ENCODE results near the gene NFIX.

NFIX gene

DNA sequence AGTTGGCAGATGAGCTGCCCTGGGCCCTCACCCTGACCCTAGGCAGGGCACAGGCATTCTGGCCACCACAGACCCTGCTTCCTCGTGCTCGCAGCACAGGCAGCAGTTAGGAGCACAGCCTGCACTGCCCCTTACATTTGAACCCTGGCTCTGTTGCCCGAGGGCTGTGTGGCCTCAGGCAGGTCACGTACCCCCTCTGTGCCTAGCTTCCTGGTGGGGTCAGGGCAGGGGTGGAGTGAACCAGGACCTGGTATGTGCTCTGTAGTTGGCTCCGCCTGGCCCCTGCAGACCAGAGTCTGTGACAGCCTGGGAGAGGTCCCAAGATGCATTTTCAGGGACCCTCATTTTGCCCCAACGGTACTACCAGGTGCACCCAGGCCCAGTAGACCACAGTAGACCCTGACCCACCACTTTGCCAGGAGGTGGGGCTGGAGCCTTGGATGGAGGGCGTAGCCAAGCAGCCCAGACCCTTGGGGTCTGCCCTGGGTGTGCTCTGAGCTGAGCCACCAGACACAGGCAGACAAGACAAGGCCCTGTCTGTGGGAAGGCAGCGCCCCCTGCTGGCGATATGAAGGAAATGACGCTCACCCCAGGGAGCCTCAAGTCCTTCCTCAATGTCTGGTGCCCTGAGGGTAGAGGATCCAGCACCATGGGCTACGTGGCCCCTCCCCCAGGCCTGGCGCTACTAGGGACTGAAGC is 98.3 kb downstream of the NFIX start:
- DNase-seq (ENCODE audit: low spot score) = peak; percentile 95

DNA sequence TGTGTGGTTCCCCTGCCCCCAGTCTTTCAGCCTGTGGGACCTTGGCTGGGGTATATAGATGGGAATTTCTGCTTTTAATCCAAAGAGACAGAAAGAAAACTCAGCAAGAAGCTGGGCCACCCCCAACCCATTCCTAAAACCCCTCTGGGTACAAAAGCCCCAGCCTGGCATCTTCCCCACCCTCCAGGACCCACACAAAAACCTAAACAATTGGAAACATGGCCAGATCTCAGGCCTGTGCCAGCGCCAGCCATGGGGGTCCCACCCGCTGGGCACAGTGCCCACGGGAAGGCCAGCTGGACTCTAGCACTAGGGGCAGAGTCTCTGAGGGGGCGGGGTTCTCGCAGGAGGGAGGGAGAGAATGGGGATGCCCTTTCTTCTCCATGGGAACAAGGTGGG is 98.8 kb downstream of the NFIX start:
- no peak for DNase-seq (ENCODE audit: low spot score)

DNA sequence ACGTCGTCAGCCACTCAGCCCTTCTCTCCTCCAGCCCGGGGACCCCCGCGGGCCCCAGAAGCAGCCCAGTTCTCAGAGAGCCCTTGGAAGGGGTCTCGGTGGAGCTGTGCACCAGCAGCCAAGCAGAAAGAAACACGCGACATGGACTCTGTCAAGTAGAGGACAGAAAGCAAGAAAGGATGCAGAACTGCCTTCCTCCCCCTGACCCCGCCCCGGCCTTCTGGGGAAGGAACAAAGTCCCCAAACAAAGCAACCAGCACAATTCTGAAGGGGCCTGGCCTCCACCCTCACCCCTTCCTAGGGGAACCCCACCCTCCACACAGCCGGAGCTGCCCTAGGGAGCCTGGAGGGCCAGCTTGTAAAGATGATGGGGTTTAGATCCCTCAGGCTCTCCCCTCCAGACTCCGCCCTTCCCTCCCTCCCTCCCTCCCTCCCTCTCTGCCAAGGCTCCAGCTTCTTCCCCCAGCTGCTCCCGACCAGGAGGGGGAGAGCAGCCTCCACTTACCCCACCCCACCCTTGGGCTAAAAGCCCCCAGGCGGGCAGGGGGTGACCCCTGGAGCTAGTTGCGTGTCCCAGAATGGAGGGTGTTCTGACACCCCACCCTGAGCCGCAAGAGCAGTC is 99.6 kb downstream of the NFIX start:
- no peak for DNase-seq (ENCODE audit: low spot score)

DNA sequence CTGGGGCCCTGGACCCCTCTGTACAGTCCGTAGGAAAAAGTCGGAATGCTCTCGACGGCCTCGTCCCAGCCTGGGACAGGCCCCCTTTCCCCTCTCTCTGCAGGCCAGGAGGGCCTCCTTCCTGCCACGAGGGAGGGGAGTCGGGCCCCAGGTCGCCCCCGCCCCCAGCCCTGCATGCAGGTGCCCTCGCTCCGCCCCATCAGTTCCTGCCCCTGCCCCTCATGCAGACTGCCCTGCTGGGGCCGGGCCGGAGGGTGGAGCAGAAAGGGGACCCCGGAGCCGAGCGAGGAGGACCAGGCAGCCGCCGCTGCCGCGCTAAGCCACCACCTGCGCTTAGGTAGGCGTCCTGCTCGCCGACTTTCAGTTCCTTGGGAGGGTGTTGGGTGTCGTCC is 100.1 kb downstream of the NFIX start:
- no peak for DNase-seq (ENCODE audit: low spot score)

DNA sequence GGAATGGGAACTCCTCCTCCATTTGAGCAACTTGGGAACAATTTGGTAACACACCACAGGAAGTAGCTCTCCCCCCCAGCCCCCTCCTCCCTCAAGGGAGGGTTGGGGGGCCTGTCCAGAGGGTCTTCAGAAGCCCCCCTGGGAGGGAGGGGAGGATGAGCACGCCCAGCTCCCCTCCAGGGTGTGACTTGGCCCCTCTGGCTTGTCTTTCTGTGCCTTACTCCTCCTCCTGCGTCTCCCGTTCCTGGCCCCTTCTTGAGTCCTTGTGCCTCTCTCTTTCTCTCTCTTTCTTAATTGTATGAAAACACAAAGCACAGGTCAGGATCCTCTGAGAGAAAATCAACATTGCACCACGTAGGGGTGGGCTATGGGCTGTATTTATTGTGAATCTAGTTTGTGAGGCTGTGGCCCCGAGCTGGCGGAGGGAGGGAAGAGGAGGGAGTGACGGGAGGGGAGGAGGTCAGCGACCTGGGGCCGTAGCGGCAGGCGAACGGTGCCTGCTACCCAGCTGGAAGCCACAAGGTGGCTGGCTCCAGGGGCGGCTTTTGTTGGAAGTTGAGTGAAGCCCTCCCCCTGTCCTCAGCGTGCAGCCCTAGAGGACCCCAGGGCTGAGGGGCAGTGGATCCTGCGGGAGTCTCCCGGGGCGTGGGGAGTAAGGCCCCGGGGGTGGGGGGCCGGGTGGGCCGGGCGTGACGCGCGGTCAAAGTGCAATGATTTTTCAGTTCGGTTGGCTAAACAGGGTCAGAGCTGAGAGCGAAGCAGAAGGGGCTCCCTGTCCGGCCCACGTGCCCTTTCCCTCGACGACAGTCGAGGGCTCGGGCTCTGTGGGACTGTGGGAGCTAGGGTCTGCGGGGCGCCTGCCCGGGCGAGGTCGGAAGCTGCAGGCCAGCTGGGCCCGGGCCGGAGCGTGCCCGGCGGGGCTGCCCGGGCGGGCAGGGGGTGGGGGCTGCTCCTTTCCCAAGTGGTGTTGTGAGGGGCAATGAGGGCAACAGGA is 101.0 kb downstream of the NFIX start:
- no peak for DNase-seq (ENCODE audit: low spot score)

DNA sequence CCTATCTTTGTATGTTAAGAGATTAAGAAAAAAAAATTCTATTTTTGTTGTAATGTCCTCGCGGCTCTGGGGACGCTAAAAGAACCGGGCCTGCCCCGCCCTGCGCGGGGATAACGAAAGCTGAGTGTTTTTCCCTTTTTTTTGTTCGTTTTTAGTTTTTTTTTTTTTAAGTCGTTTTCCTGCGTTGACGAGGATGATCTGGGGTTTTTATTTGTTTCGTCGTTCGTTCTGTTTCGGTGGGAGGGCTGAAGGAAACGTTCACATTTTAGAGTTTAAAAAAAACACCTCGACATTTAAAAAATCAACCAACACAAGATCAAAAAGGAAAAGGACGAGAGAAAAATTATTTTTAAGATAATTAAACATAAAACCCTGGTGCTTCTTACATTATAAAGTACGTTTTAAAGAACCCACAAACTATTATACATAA is 101.8 kb downstream of the NFIX start:
- no peak for DNase-seq (ENCODE audit: low spot score)

DNA sequence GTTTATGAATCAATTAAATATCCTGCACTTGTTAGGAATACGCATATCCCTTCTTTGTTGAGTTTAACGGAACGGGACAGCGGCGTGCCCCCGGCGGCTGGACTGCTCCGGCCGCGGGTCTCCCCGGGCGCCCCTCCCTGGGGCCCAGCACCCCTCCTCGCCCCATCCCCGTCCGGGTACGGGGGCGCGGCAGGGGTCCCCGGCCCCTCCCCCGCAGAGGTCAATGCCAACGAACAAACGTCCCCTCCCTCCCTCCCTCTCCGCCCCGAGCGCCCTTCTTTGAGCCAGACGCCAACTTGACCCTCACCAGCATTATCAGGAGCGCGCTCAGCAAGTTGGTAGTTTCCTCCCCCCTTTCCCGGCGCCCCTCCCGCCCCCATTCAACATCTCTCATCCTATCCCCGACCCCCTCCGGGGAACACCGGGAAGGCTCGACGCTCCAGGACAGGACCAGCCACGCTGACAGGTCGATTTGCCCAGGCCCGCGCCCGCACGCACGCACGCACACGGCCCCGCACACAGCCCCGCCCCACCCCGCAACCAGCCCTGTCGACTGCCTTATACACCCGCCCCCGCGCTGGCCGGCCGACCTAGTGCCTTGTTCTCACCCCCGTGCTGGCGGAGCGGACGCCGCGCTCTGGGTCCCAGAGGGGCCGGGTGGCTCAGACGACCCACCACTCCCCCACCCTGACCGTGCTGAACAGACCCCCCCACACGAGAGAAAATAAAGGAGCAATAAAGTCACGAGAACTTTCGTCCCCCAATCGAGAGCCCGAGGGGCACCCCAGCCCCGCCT is 102.4 kb downstream of the NFIX start:
- no peak for DNase-seq (ENCODE audit: low spot score)

DNA sequence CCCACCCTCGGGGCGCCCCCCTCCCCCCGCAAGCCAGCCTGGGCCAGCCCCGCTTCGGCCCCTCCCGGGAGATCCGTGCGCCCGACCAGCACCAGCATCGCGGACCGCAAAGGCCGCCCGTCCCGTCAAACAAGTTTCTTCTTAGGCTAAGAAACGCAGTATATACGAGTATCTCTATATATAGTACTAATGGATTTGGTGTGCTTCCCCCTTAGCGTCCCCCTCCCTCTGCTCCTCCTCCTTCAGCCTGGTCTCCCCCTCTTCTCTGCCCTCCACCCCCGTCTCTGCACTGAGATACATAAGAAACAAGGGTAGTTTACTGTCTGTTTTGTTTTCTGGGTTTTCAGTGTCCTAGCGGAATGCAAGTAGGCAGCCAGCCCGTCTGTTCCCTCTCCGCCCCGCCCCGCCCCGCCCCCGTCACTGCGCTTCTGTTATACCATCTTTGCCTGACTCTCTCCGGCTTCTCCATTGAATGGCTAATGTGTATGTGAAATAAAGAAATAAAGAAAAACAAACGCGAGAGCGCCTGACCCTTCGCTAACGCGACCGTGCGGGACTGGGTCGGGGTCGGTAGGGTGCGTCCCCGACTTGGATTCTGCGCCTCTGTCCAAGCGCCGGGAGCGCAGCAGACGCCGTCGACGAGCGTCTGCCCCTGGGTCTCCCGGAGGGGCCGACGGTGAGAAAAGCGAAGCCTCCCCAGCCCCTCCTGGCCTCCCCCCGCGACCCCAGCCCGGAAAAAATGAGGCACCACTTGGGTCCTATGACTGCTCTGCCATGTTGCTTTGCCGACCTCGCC is 103.2 kb downstream of the NFIX start:
- peak; percentile 68 for DNase-seq (ENCODE audit: low spot score)

DNA sequence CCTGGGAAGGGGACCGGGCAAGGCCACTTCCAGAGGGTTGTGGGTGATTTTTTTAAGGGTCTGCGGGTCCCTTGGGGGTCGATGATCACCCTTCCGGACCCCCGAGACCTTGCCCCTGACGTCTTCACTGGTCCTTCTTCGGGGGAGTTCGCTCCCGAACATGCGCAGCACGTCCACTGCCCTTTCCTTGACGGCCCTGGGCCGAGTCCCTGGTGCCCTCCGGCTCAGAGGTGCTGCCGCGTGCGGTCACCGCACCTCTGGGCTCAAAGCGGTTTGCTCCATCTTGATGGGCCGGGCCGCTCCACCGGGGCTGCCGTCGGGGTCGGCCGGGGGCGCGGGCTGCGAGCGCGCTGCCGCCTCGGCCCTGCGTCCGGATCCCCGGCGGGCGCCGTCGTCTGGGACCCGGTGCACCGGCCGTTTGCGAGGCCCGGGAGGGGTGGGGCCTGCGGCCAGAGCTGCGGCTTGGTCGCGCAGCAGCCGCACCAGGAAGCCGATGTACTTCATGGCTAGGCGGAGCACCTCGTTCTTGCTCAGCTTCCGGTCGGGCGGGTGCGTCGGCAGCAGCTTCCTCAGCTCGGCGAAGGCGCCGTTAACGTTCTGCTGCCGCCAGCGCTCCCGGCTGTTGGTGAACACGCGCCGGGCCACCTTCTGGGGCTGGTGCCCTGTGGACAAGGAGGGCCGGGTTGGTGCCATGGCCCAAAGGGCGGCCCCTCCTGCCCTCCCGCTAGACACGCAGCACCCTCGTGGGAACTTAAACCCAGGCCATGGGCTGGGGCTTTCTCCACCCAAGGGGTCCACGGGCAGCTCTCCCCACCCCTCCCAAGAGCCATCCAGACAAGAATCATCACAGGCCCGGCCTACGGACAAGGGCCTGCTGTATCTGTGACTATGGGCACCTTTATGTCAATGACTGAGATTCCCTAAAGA is 104.1 kb downstream of the NFIX start:
- DNase-seq (ENCODE audit: low spot score) = no peak

DNA sequence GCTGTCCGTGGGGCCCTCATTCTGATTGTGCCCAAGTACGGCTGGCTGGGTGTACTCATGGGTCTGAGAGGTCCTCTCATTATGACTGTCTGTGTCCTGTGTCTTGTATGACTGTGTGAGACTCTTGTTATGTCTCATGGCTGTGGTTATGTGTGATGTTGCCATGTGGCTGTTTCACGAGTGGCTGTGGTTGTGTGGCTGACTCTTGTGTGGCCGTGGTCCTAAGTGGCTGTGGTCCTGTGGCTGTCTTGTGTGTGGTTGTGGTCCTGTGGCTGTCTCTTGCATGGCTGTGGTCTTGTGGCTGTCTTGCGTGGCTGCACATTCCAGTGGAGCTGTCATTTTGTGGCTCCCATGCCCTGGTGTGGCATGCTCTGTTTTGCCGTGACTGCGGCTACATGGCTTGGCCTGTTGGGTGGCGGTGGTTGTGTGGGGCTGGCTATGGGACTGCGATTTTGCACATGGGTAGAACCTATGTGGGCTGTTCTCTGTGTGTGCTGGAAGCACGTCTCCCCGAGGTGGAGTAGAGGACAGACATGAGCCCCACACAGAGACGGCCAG is 104.8 kb downstream of the NFIX start:
- no peak for DNase-seq (ENCODE audit: low spot score)

DNA sequence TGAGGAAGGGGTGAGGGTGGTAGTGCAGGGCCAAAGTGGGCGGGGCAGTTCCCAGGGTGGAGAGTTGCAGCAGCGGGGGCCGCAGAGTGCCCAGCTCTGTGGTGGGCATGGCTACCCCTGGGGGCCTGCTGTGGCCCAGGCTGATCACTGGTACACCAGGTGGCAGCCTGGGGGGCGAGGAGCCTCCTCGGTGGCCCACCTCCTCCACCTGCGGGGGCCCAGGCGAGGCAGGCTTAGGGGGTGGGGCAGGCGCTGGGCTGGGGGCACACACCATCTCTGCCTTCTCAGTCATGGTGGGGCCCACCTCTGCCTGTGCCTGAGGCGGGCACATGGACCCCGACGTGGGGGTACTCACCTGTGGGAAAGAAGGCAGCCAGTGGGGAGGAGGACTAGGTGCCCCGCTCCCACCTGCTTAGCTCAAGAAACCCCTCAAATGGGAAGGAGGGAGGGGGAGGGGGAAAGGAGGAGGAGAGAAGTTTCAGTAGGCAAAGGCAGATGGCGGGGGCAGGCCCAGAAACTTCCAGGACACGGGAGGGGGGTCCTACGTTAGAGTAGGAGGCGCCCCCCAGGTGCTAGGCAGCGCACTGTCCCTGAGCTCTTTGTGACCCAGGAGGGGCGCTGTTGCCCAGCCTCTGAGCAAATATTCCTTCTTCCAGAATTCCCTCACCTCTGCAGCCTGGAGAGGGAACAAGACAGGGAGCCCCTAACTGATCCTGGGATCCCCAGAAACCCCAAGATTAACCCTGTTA is 105.7 kb downstream of the NFIX start:
- no peak for DNase-seq (ENCODE audit: low spot score)

DNA sequence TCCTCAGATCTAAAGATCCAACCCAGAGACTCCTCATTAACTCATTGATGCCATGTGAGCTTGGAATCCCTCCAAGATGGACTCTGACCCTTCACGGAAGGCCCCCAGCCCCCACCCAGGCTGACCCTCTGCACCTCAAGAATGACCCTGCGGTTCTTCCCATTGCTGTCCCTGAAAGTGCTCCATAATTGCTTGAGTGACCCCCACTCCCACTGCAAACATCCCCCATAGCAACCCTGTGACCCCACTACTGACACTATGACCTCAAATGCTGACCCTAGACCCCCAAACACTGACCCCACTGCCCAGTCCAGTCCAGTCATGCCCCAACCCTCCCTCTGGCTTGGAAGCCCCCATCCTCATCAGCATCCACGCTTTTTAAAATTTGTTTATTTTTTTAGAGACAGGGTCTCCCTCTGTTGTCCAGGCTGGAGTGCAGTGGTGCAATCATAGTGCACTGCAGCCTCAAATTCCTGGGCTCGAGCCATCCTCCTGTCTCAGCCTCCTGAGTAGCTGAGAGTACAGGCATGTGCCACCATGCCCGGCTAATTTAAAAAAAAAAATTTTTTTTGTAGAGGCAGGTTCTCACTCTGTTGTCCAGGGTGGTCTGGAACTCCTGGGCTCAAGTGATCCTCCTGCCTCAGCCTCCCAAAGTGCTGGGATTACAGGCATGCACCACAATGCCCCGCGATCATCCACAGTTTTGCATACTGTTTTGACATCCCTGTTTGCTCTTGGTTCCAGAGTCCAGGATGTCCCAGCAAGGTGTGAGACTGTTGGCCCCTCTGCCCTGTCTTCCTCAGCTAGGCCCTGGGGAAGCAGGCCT is 106.5 kb downstream of the NFIX start:
- DNase-seq (ENCODE audit: low spot score) = no peak

DNA sequence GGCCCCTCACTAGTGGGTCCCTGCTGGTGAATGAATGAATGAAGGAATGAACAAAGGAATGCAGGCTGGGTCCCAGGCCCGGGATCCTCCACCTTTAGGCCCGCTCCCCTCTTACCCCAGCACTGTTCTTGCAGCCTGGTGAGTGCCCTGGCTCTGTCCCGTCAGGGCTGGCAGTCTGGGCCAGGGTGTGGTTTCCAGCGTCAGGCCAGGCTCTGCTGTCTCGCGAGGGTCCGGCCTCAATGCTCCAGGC is 107.1 kb downstream of the NFIX start:
- DNase-seq (ENCODE audit: low spot score) = no peak

DNA sequence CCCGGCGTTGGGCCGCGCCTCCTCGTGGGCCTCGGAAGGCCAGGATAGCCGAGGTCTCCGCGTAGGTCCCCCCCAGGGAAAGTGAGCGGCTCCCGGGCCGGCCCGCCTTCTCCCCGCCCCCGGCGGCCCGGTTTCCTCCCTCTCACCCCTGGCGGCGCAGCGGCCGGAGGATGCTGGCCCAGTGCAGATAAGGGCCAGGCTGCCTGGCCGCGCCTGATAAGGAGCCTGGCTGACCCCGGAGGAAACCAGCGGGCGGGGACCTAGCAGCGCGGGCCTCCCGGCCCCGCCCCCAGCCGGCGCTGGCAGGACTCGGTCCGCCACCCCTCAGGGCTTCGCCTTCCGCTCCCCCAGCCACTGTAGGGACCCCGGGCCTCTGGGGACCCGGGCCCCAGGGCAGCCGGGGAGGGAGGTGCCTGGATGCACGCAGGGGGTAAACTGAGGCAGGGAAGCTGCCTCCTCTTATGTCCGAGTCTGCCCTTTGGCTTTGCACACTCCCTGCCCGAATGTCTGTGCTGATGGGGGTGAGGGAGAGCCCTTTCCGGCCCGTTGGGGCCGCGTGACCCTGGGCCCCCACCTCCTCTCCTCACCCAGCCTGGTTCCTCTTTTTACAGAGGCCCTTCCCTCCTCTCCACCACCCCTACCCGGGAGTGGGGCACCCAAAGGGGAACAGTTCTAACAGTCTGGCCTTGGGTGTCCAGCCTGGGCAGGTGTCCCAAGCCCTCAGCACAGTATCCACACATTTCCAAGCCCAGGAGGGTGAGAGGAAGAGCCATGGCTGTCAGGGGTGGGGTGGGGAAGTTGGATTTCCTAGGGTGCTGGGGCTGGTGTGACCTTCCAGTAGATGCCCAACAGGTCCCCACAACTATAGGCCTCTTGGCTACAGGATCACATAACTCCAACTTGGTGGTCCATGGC is 107.6 kb downstream of the NFIX start, which contains the start of gene LYL1:
Gene LYL1 (minus strand): TSS at position 193 of the 915 bp plus-strand sequence. CDS start 1,687 bp downstream, outside the sequence.
- peak; percentile 82 for DNase-seq (ENCODE audit: low spot score)

DNA sequence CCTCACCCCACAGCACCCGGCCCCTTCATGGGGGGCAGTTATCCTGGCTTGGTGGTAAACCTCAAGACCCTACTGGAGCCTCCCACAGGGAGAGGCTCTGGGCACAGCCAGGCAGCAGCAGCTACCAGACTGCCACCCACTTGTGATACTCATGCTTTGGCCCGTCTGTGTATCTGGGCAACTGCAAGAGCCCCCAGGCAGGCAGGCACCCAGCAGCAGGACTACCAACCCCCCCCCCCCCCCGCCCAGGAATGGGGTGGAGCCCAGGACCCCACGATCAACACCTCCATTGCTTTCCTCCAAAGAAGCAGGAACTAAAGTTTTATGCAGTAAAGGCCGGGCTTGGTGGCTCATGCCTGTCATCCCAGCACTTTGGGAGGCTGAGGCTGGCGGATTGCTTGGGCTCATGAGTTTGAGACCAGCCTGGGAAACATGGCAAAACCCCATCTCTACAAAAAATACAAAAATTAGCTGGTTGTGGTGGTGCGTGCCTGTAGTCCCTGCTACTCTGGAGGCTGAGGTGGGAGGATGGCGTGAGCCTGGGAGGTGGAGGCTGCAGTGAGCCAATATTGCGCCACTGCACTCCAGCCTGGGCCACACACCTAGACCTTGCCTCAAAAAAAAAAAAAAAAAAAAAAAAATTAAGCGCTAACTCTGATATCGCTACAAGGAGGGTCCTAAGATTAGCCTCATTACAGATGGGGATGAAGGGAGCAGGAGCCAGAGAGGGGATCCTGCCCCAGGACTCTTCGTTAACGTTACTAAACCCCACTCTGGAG is 108.5 kb downstream of the NFIX start:
- DNase-seq (ENCODE audit: low spot score) = no peak

DNA sequence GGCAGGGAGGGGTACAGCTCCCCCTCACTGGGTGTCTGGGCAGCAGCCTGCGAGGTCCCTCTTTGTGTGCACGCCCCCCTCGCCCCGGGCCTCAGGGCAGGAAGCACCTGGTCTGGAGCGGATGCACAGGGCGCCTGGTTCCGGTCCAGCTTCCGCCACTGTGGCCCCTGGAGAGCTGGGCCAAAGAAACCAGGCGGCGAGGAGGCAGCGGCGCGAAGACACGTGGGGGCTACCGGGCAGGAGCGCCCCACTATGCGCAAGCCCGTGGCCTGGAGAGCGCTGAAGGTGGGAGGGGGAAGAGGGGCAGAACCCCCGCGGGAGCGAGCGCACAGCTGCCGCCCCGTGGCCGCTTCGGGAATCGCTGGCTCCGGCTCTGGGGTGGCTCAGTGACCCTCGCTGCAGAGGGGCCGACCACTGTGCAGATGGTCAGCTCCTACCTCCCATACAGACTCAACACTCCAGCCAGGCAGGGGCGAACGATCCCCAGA is 109.1 kb downstream of the NFIX start:
- peak; percentile 67 for DNase-seq (ENCODE audit: low spot score)
